SK-N-SH (cell line): ENCODE measurements around the gene GPR107. TPM values are rescaled to one million over a fixed set of nuclear protein-coding genes. Genes with fewer than 3 reads are reported as not detected.

Source experiments
- CTCF ChIA-PET: fragments of 300-600, 350-600 bp; formaldehyde crosslinking; extraction: SDS; loops from one replicate; lab custom pipeline; 2021; lab: Yijun Ruan, JAX
- POLR2A ChIA-PET: fragments of 350-600 bp; sonication (Branson Sonifier 250); formaldehyde crosslinking; extraction: SDS; loops from one replicate; lab custom pipeline; 2020; ENCODE audit warnings: antibody characterized with exemption, inconsistent platforms; lab: Yijun Ruan, JAX
- DNase-seq: peaks from one replicate; pipeline ENCODE4 v3.0.0; 2012
- H2AFZ ChIP-seq: fragments of 200-600 bp; sonication (generic); 2 replicates; pipeline ENCODE4 v1.8.1; 2016; ENCODE audit warnings: antibody characterized with exemption, mild to moderate bottlenecking, low read depth
- H3F3A ChIP-seq: fragments of 200-600 bp; sonication (generic); replicated peaks from 2 replicates; pipeline ENCODE3; 2016; ENCODE audit warnings: antibody characterized with exemption, mild to moderate bottlenecking; ENCODE audit not compliant: insufficient read depth
- H3K27ac ChIP-seq, 2 experiments: fragments of 200-500 bp in 1 of 2; fragments of 200-600 bp in 1 of 2; sonication (Bioruptor generic) in 1 of 2; sonication (generic), shearing (Covaris generic) in 1 of 2; 2 replicates each; pipeline versions ENCODE4 v1.5.1 to v1.6.1; 2014 to 2016; ENCODE audit warnings: low read depth in 2 of 2, inconsistent platforms in 1 of 2, low read length in 1 of 2, mild to moderate bottlenecking in 1 of 2, mixed read lengths in 1 of 2
- H3K27me3 ChIP-seq: fragments of 200-600 bp; sonication (generic), shearing (Covaris generic); 2 replicates; pipeline ENCODE4 v1.6.1; 2016; ENCODE audit warnings: mixed run types; ENCODE audit not compliant: insufficient read depth
- H3K36me3 ChIP-seq, 2 experiments: fragments of 200-500 bp in 1 of 2; fragments of 200-600 bp in 1 of 2; sonication (Bioruptor generic) in 1 of 2; sonication (generic) in 1 of 2; replicated peaks in 1 of 2; 2 replicates each; pipeline versions ENCODE3 to v1.5.1; 2014 to 2016; ENCODE audit warnings: low read length in 1 of 2, mild to moderate bottlenecking in 1 of 2; ENCODE audit not compliant: insufficient read depth in 2 of 2, control insufficient read depth in 1 of 2
- H3K4me1 ChIP-seq, 2 experiments: fragments of 200-500 bp in 1 of 2; fragments of 200-600 bp in 1 of 2; sonication (Bioruptor generic) in 1 of 2; sonication (generic), shearing (Covaris generic) in 1 of 2; 2 replicates each; pipeline versions ENCODE4 v1.5.1 to v1.6.1; 2014 to 2016; ENCODE audit warnings: low read depth in 1 of 2, low read length in 1 of 2, mixed run types in 1 of 2; ENCODE audit not compliant: insufficient read depth in 2 of 2, control insufficient read depth in 1 of 2
- H3K4me2 ChIP-seq: fragments of 200-600 bp; sonication (generic), shearing (Covaris generic); 2 replicates; pipeline ENCODE4 v1.6.1; 2017; ENCODE audit warnings: mixed run types
- H3K4me3 ChIP-seq, 2 experiments: fragments of 200-500 bp in 1 of 2; fragments of 200-600 bp in 1 of 2; sonication (Bioruptor generic) in 1 of 2; sonication (generic), shearing (Covaris generic) in 1 of 2; 2 replicates each; pipeline versions ENCODE4 v1.5.1 to v1.8.1; 2014 to 2016; ENCODE audit warnings: low read depth in 2 of 2, inconsistent platforms in 1 of 2, low read length in 1 of 2, mild to moderate bottlenecking in 1 of 2, mixed read lengths in 1 of 2, moderate library complexity in 1 of 2
- H3K79me2 ChIP-seq: fragments of 200-600 bp; sonication (generic); 2 replicates; pipeline ENCODE4 v1.8.1; 2017; ENCODE audit warnings: mild to moderate bottlenecking; ENCODE audit not compliant: insufficient read depth
- H3K9ac ChIP-seq: fragments of 200-600 bp; sonication (generic); 2 replicates; pipeline ENCODE4 v1.6.1; 2017; ENCODE audit warnings: mixed run types
- H3K9me2 ChIP-seq: fragments of 200-600 bp; sonication (generic); 2 replicates; pipeline ENCODE4 v1.6.1; 2017; ENCODE audit warnings: mixed run types
- H3K9me3 ChIP-seq: fragments of 200-600 bp; sonication (generic); 2 replicates; pipeline ENCODE4 v1.6.1; 2017; ENCODE audit warnings: mixed run types, mild to moderate bottlenecking, moderate library complexity
- H4K20me1 ChIP-seq: fragments of 200-600 bp; sonication (generic); 2 replicates; pipeline ENCODE4 v1.6.1; 2017; ENCODE audit warnings: mild to moderate bottlenecking, mixed run types; ENCODE audit not compliant: insufficient read depth
- ELF1 ChIP-seq: IDR thresholded peaks from 2 replicates; pipeline ENCODE4 v1.4.0; 2012
- EP300 ChIP-seq, 2 experiments: IDR thresholded peaks; 2 replicates each; pipeline versions ENCODE4 v1.4.0 to v1.6.1; 2012; ENCODE audit warnings: borderline replicate concordance in 1 of 2, low read depth in 1 of 2, low read length in 1 of 2
- FOSL2 ChIP-seq: IDR thresholded peaks from 2 replicates; pipeline ENCODE4 v1.4.0; 2012; ENCODE audit warnings: low read depth, mild to moderate bottlenecking, moderate library complexity, borderline replicate concordance
- FOXJ3 ChIP-seq: sonication (generic); formaldehyde crosslinking; IDR thresholded peaks from 2 replicates; pipeline ENCODE4 v1.5.1; 2020; ENCODE audit warnings: mild to moderate bottlenecking, missing genetic modification reagents
- GABPA ChIP-seq: IDR thresholded peaks from 2 replicates; pipeline ENCODE4 v1.4.0; 2012; ENCODE audit warnings: low read depth, mild to moderate bottlenecking
- MXI1 ChIP-seq: IDR thresholded peaks from 2 replicates; pipeline ENCODE4 v1.6.1; 2012; ENCODE audit warnings: mild to moderate bottlenecking, low read depth, low read length, improper control_type of control experiment
- NFIC ChIP-seq: IDR thresholded peaks from 2 replicates; pipeline ENCODE4 v1.4.0; 2012; ENCODE audit warnings: borderline replicate concordance
- NRF1 ChIP-seq: IDR thresholded peaks from 2 replicates; pipeline ENCODE4 v1.6.1; 2012; ENCODE audit warnings: low read depth, mild to moderate bottlenecking, low read length
- POLR2AphosphoS5 ChIP-seq: IDR thresholded peaks from 2 replicates; pipeline ENCODE4 v1.6.1; 2012; ENCODE audit warnings: low read depth, low read length
- RAD21 ChIP-seq: IDR thresholded peaks from 2 replicates; pipeline ENCODE4 v1.6.1; 2012; ENCODE audit warnings: mild to moderate bottlenecking, low read length
- RCOR1 ChIP-seq: fragments of 150-350 bp; IDR thresholded peaks from 2 replicates; pipeline ENCODE4 v1.6.1; 2017; ENCODE audit warnings: antibody characterized with exemption, low read length
- SIN3A ChIP-seq: IDR thresholded peaks from 2 replicates; pipeline ENCODE4 v1.6.1; 2012; ENCODE audit warnings: low read depth, mild to moderate bottlenecking, low read length, moderate library complexity, borderline replicate concordance
- TEAD4 ChIP-seq: IDR thresholded peaks from 2 replicates; pipeline ENCODE4 v1.4.0; 2012; ENCODE audit warnings: mild to moderate bottlenecking, borderline replicate concordance; ENCODE audit not compliant: insufficient read depth
- YY1 ChIP-seq: IDR thresholded peaks from 2 replicates; pipeline ENCODE4 v1.4.0; 2012; ENCODE audit warnings: low read depth, mild to moderate bottlenecking
- WGBS: methylation state at CpG from one replicate; pipeline ENCODE4 v1.1.6; 2017; ENCODE audit warnings: low lambda C conversion rate; 5-methylcytosine and 5-hydroxymethylcytosine counted together
- polyA plus RNA-seq, 3 experiments: library from polyadenylated mRNA; depleted of rRNA; stranded (reverse); fragments of >200 nt; gene quantifications; 2 replicates each; pipeline ENCODE4 v1.2.3, GENCODE V29; 2012
- TF ChIP-seq, protein P1 (sequence below): IDR thresholded peaks from 2 replicates; pipeline ENCODE4 v1.6.1; 2012; ENCODE audit warnings: mild to moderate bottlenecking, low read depth, low read length, moderate library complexity
- TF ChIP-seq, protein P2 (sequence below): fragments of 150-350 bp; IDR thresholded peaks from 2 replicates; pipeline ENCODE4 v1.6.1; 2016; ENCODE audit warnings: mild to moderate bottlenecking, low read depth, low read length
- TF ChIP-seq, protein P3 (sequence below): fragments of 200-600 bp; sonication (generic); IDR thresholded peaks from 2 replicates; pipeline ENCODE4 v1.6.1; 2017; ENCODE audit warnings: antibody characterized with exemption, mild to moderate bottlenecking, moderate library complexity

Gene GPR107
- polyA plus RNA-seq, 1 of the 3 experiments (the other 2 are of a cell fraction) = 23.0 TPM

DNA sequence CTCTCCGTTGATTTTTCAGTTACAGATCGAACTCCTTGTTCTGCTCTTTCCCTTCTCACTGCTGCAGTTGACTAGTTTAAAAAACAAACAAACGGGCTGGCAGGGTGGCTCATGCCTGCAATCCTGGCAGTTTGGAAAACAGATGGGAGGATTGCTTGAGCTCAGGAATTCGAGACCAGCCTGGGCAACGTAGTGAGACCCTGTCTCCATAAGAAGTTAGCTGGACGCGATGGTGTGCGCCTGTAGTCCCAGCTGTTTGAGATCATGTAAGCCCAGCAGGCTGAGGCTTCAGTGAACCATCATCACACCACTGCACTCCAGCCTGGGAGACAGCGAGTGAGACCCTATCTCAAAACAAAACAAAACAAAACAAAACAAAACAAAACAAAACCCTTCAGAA is 67.1 kb downstream of the GPR107 start:
- ChIA-PET CTCF (interaction anchor here (1.3 kb wide), 1 partner anchor 11 kb away, joined by 5 read pairs; no protein-coding TSS in a partner anchor), POLR2A (no interaction called here)
- peaks cover 10% of the 10 kb centered on the region for H3F3A ChIP-seq
- WGBS = 86% methylated on average over 9 of the region's 9 CpGs
- no peak overlapping the region for H3K4me2 ChIP-seq
- H3K4me3 ChIP-seq = no peak overlapping the region
- peaks cover 21 to 25% of the 10 kb centered on the region in 2 experiments; a peak in 3 of 4 replicates for H3K4me1 ChIP-seq
- H3K9ac ChIP-seq = no peak overlapping the region
- no peak overlapping the region for H2AFZ ChIP-seq
- H3K79me2 ChIP-seq = no peaks in the 10 kb centered on the region; the same call in 1 of the 2 replicates
- no peaks in the 10 kb centered on the region for H3K27me3 ChIP-seq
- no peaks in the 10 kb centered on the region for H3K9me2 ChIP-seq
- TF ChIP-seq, protein P1, sequence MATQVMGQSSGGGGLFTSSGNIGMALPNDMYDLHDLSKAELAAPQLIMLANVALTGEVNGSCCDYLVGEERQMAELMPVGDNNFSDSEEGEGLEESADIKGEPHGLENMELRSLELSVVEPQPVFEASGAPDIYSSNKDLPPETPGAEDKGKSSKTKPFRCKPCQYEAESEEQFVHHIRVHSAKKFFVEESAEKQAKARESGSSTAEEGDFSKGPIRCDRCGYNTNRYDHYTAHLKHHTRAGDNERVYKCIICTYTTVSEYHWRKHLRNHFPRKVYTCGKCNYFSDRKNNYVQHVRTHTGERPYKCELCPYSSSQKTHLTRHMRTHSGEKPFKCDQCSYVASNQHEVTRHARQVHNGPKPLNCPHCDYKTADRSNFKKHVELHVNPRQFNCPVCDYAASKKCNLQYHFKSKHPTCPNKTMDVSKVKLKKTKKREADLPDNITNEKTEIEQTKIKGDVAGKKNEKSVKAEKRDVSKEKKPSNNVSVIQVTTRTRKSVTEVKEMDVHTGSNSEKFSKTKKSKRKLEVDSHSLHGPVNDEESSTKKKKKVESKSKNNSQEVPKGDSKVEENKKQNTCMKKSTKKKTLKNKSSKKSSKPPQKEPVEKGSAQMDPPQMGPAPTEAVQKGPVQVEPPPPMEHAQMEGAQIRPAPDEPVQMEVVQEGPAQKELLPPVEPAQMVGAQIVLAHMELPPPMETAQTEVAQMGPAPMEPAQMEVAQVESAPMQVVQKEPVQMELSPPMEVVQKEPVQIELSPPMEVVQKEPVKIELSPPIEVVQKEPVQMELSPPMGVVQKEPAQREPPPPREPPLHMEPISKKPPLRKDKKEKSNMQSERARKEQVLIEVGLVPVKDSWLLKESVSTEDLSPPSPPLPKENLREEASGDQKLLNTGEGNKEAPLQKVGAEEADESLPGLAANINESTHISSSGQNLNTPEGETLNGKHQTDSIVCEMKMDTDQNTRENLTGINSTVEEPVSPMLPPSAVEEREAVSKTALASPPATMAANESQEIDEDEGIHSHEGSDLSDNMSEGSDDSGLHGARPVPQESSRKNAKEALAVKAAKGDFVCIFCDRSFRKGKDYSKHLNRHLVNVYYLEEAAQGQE = no peak
- TF ChIP-seq NFIC = no peak
- TF ChIP-seq ELF1 = no peak
- TF ChIP-seq NRF1 = no peak
- TF ChIP-seq EP300 (IDR thresholded peaks at IDR 0.05; ENCODE audit: borderline replicate concordance in 1 of 2, low read depth in 1 of 2, low read length in 1 of 2) = no peak
- no peak for TF ChIP-seq TEAD4
- TF ChIP-seq GABPA = no peak
- TF ChIP-seq, protein P2, sequence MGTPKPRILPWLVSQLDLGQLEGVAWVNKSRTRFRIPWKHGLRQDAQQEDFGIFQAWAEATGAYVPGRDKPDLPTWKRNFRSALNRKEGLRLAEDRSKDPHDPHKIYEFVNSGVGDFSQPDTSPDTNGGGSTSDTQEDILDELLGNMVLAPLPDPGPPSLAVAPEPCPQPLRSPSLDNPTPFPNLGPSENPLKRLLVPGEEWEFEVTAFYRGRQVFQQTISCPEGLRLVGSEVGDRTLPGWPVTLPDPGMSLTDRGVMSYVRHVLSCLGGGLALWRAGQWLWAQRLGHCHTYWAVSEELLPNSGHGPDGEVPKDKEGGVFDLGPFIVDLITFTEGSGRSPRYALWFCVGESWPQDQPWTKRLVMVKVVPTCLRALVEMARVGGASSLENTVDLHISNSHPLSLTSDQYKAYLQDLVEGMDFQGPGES = no peak
- no peak for TF ChIP-seq YY1
- TF ChIP-seq, protein P3, sequence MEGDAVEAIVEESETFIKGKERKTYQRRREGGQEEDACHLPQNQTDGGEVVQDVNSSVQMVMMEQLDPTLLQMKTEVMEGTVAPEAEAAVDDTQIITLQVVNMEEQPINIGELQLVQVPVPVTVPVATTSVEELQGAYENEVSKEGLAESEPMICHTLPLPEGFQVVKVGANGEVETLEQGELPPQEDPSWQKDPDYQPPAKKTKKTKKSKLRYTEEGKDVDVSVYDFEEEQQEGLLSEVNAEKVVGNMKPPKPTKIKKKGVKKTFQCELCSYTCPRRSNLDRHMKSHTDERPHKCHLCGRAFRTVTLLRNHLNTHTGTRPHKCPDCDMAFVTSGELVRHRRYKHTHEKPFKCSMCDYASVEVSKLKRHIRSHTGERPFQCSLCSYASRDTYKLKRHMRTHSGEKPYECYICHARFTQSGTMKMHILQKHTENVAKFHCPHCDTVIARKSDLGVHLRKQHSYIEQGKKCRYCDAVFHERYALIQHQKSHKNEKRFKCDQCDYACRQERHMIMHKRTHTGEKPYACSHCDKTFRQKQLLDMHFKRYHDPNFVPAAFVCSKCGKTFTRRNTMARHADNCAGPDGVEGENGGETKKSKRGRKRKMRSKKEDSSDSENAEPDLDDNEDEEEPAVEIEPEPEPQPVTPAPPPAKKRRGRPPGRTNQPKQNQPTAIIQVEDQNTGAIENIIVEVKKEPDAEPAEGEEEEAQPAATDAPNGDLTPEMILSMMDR = no peak
- TF ChIP-seq RAD21 = no peak
- TF ChIP-seq RCOR1 = no peak
- no peak for TF ChIP-seq FOSL2
- no peak for TF ChIP-seq SIN3A
- no peak for TF ChIP-seq FOXJ3 (CRISPR knock-in tag)
- no peak for TF ChIP-seq MXI1
- no peak for TF ChIP-seq POLR2AphosphoS5
- TF ChIP-seq, all 33 proteins: peak for 0
- no peak for DNase-seq
- peaks cover 7 to 16% of the 10 kb centered on the region in 2 experiments for H3K36me3 ChIP-seq
- H4K20me1 ChIP-seq = no peaks in the 10 kb centered on the region
- no peak overlapping the region for H3K27ac ChIP-seq
- no peaks in the 10 kb centered on the region for H3K9me3 ChIP-seq
